WTC11 (cell line): ENCODE measurements around the gene KPNA3. TPM values are rescaled to one million over a fixed set of nuclear protein-coding genes. Genes with fewer than 3 reads are reported as not detected.
A peak's percentile ranks its signal among the peaks of the same experiment; 100 is the strongest.

Experiments used
- ATAC-seq: fragments of 200-7000 bp; cut with Tn5 transposase; 2 replicates; pipeline ENCODE4 v1.10.0; 2021; ENCODE audit warnings: mild to moderate bottlenecking, moderate library complexity
- Bru-seq: library from RNA; stranded (reverse); fragments of 400-500 nt; gene quantifications from one replicate; lab custom pipeline; 2021; lab: Mats Ljungman, UMichigan
- CTCF ChIA-PET: fragments of 300-600 bp; sonication (Branson Sonifier 250); formaldehyde crosslinking; loops from one replicate; lab custom pipeline; 2021; ENCODE audit warnings: antibody characterized with exemption; lab: Charles Lee
- POLR2A ChIA-PET: fragments of 350-600 bp; sonication (Branson Sonifier 250); formaldehyde crosslinking; loops from one replicate; lab custom pipeline; 2021; ENCODE audit warnings: antibody characterized with exemption; lab: Charles Lee
- DNase-seq: peaks from one replicate; pipeline ENCODE4 v3.0.0; 2021; ENCODE audit warnings: low spot score
- H3K27ac Mint-ChIP-seq: 2 replicates; pipeline ENCODE4 v1.8.0; 2021; ENCODE audit warnings: mixed read lengths
- H3K27me3 Mint-ChIP-seq: 2 replicates; pipeline ENCODE4 v1.8.0; 2021; ENCODE audit warnings: low read depth, mild to moderate bottlenecking, moderate library complexity, mixed read lengths
- H3K36me3 Mint-ChIP-seq: 2 replicates; pipeline ENCODE4 v1.8.0; 2021; ENCODE audit warnings: mixed read lengths
- H3K4me1 Mint-ChIP-seq: 2 replicates; pipeline ENCODE4 v1.8.0; 2022; ENCODE audit warnings: mixed read lengths
- H3K4me3 Mint-ChIP-seq: 2 replicates; pipeline ENCODE4 v1.8.0; 2021; ENCODE audit warnings: mild to moderate bottlenecking, moderate library complexity, mixed read lengths
- H3K9me3 Mint-ChIP-seq: 2 replicates; pipeline ENCODE4 v1.8.0; 2021; ENCODE audit warnings: mixed read lengths
- ARID4B ChIP-seq: sonication (generic); formaldehyde crosslinking; IDR thresholded peaks from 2 replicates; pipeline ENCODE4 v1.8.0; 2023; ENCODE audit warnings: missing genetic modification reagents, mild to moderate bottlenecking, borderline replicate concordance
- CREB1 ChIP-seq: sonication (generic); formaldehyde crosslinking; IDR thresholded peaks from 2 replicates; pipeline ENCODE4 v1.8.0; 2023; ENCODE audit warnings: mild to moderate bottlenecking, missing genetic modification reagents
- E2F4 ChIP-seq: sonication (generic); formaldehyde crosslinking; IDR thresholded peaks from 2 replicates; pipeline ENCODE4 v1.8.1; 2022; ENCODE audit warnings: low read depth, mild to moderate bottlenecking, moderate library complexity, missing genetic modification reagents, borderline replicate concordance
- ETV6 ChIP-seq: sonication (generic); formaldehyde crosslinking; IDR thresholded peaks from 2 replicates; pipeline ENCODE4 v1.8.1; 2022; ENCODE audit warnings: mild to moderate bottlenecking, missing genetic modification reagents
- FOXJ3 ChIP-seq: sonication (generic); formaldehyde crosslinking; IDR thresholded peaks from 2 replicates; pipeline ENCODE4 v1.9.0; 2021; ENCODE audit warnings: missing genetic modification reagents, mild to moderate bottlenecking, borderline replicate concordance
- FOXK1 ChIP-seq: sonication (generic); formaldehyde crosslinking; IDR thresholded peaks from 2 replicates; pipeline ENCODE4 v1.8.0; 2022; ENCODE audit warnings: mild to moderate bottlenecking, moderate library complexity, missing genetic modification reagents
- FOXP1 ChIP-seq: sonication (generic); formaldehyde crosslinking; IDR thresholded peaks from 2 replicates; pipeline ENCODE4 v1.8.0; 2022; ENCODE audit warnings: missing genetic modification reagents, mild to moderate bottlenecking, moderate library complexity, borderline replicate concordance
- GABPB1 ChIP-seq: sonication (generic); formaldehyde crosslinking; IDR thresholded peaks from 2 replicates; pipeline ENCODE4 v1.8.1; 2023; ENCODE audit warnings: mild to moderate bottlenecking, missing genetic modification reagents
- MAX ChIP-seq: sonication (generic); formaldehyde crosslinking; IDR thresholded peaks from 2 replicates; pipeline ENCODE4 v1.8.0; 2022; ENCODE audit warnings: mild to moderate bottlenecking, missing genetic modification reagents
- NFE2L1 ChIP-seq: sonication (generic); formaldehyde crosslinking; IDR thresholded peaks from 2 replicates; pipeline ENCODE4 v1.8.1; 2023; ENCODE audit warnings: missing genetic modification reagents
- NR1H2 ChIP-seq: sonication (generic); formaldehyde crosslinking; IDR thresholded peaks from 2 replicates; pipeline ENCODE4 v1.9.0; 2021; ENCODE audit warnings: mild to moderate bottlenecking, moderate library complexity, missing genetic modification reagents
- SP1 ChIP-seq: sonication (generic); formaldehyde crosslinking; conservative IDR thresholded peaks from 2 replicates; pipeline ENCODE4 v1.8.1; 2022; ENCODE audit warnings: missing genetic modification reagents
- TEAD1 ChIP-seq: sonication (generic); formaldehyde crosslinking; IDR thresholded peaks from 2 replicates; pipeline ENCODE4 v1.8.0; 2022; ENCODE audit warnings: mild to moderate bottlenecking, missing genetic modification reagents
- USF1 ChIP-seq: sonication (generic); formaldehyde crosslinking; IDR thresholded peaks from 2 replicates; pipeline ENCODE4 v1.8.0; 2022; ENCODE audit warnings: mild to moderate bottlenecking, missing genetic modification reagents
- USF2 ChIP-seq: sonication (generic); formaldehyde crosslinking; IDR thresholded peaks from 2 replicates; pipeline ENCODE4 v1.8.1; 2023; ENCODE audit warnings: mild to moderate bottlenecking, missing genetic modification reagents, moderate library complexity
- ZBTB21 ChIP-seq: sonication (generic); formaldehyde crosslinking; IDR thresholded peaks from 2 replicates; pipeline ENCODE4 v1.8.1; 2023; ENCODE audit warnings: mild to moderate bottlenecking, missing genetic modification reagents, borderline replicate concordance
- ZMAT4 ChIP-seq: fragments of 250-450 bp; sonication (Bioruptor Pico); IDR thresholded peaks from 2 replicates; pipeline ENCODE4 v1.9.0; 2021; ENCODE audit warnings: mild to moderate bottlenecking
- ZNF138 ChIP-seq: sonication (generic); formaldehyde crosslinking; conservative IDR thresholded peaks from 2 replicates; pipeline ENCODE4 v1.8.1; 2022; ENCODE audit warnings: mild to moderate bottlenecking, moderate library complexity, missing genetic modification reagents
- ZNF232 ChIP-seq: sonication (generic); formaldehyde crosslinking; IDR thresholded peaks from 2 replicates; pipeline ENCODE4 v1.8.0; 2022; ENCODE audit warnings: mild to moderate bottlenecking, missing genetic modification reagents
- ZNF532 ChIP-seq: fragments of 250-450 bp; sonication (Bioruptor Pico); IDR thresholded peaks from 2 replicates; pipeline ENCODE4 v1.9.0; 2021; ENCODE audit warnings: mild to moderate bottlenecking, borderline replicate concordance
- long read RNA-seq, 3 experiments: library from RNA in 1 of 3; library from capped mRNA in 1 of 3; library from polyadenylated mRNA in 1 of 3; unstranded in 2 of 3; stranded (forward) in 1 of 3; transcript quantifications; one replicate each; pipeline ENCODE4 v2.0.0, GENCODE V29; 2021
- total RNA-seq: library from RNA; stranded (reverse); gene quantifications from 3 replicates; pipeline ENCODE4 v1.2.3, GENCODE V29; 2021

The KPNA3 gene
- total RNA-seq (44.2 to 47.6 TPM (median 44.4 TPM) in 3 replicates), Bru-seq, nascent RNA (percentile 84 among the genes with signal in this experiment)
- long read RNA-seq, experiment 1, full-length matches to known transcripts: 162 of 226 reads
- long read RNA-seq, experiment 1, partial matches to known transcripts: 35 of 226 reads
- long read RNA-seq, experiment 1, other reads (novel, unspliced or antisense): 29 of 226 reads
- long read RNA-seq, experiment 2, full-length matches to known transcripts: 12 of 75 reads
- long read RNA-seq, experiment 2, partial matches to known transcripts: 12 of 75 reads
- long read RNA-seq, experiment 2, other reads (novel, unspliced or antisense): 51 of 75 reads
- long read RNA-seq, experiment 3, full-length matches to known transcripts: 21 of 31 reads
- long read RNA-seq, experiment 3, partial matches to known transcripts: 2 of 31 reads
- long read RNA-seq, experiment 3, other reads (novel, unspliced or antisense): 8 of 31 reads

GRCh38 chr13:49792550-49793324, at the start of gene KPNA3:
Gene KPNA3 (minus strand): TSS chr13:49792682. CDS start chr13:49792506, 176 bp downstream.
- peak within 1 kb of the TSS; percentile 96 for H3K4me3 Mint-ChIP-seq
- CTCF ChIA-PET: interaction anchor here (0.9 to 1.7 kb wide), 8 partner anchors 11 to 184 kb away, joined by 3 to 11 read pairs (median 4); partner anchors contain the start of genes ARL11, EBPL and SPRYD7
- H3K9me3 Mint-ChIP-seq: no peaks in the 10 kb centered on the region
- no peaks in the 10 kb centered on the region for H3K27me3 Mint-ChIP-seq
- H3K4me1 Mint-ChIP-seq: peaks cover 32% of the 10 kb centered on the region
- peak within 1 kb of the TSS; percentile 99 for H3K27ac Mint-ChIP-seq
- DNase-seq (peak; percentile 95), ATAC-seq (peak; percentile 95)
- no peaks in the 10 kb centered on the region for H3K36me3 Mint-ChIP-seq
- POLR2A ChIA-PET: interaction anchor here (0.6 to 1.7 kb wide), 12 partner anchors 11 to 458 kb away, joined by 3 to 20 read pairs (median 4); partner anchors contain the start of genes CAB39L, EBPL, SETDB2 and SPRYD7
- TF ChIP-seq SP1 (CRISPR knock-in tag) (peak; percentile 67), ZBTB21 (CRISPR knock-in tag) (no peak), MAX (peak; percentile 72; the same call in 1 of the 2 replicates), ARID4B (CRISPR knock-in tag) (peak; percentile 73; the same call in 1 of the 2 replicates), USF2 (peak; percentile 96), ZNF232 (CRISPR knock-in tag) (0 out of 2 replicates have a peak, but pooled peaks have one; percentile 72), GABPB1 (CRISPR knock-in tag) (0 out of 2 replicates have a peak, but pooled peaks have one; percentile 44), TEAD1 (CRISPR knock-in tag) (0 out of 2 replicates have a peak, but pooled peaks have one; percentile 5), NFE2L1 (CRISPR knock-in tag) (0 out of 2 replicates have a peak, but pooled peaks have one; percentile 28), FOXP1 (CRISPR knock-in tag) (0 out of 2 replicates have a peak, but pooled peaks have one; percentile 41), FOXJ3 (no peak), ZMAT4 (CRISPR knock-in tag) (no peak), ZNF532 (CRISPR knock-in tag) (no peak), ETV6 (peak; percentile 30; the same call in 1 of the 2 replicates), USF1 (CRISPR knock-in tag) (peak; percentile 93), CREB1 (no peak), E2F4 (CRISPR knock-in tag) (no peak), NR1H2 (CRISPR knock-in tag) (no peak), FOXK1 (CRISPR knock-in tag) (0 out of 2 replicates have a peak, but pooled peaks have one; percentile 47), ZNF138 (CRISPR knock-in tag) (0 out of 2 replicates have a peak, but pooled peaks have one; percentile 39)
